ENCODE data around the gene PJA1.

GRCh38 chrX:69148946-69149345 is 16.3 kb downstream of the PJA1 start:
- TF ChIP-seq CTCF (conservative IDR thresholded peaks at IDR 0.05; ENCODE audit: low read length) = no peak
- no peak for TF ChIP-seq EZH2phosphoT487 (IDR thresholded peaks at IDR 0.05; ENCODE audit: borderline replicate concordance)

All from Loucy (cell line).